OCI-LY7 (cell line): ENCODE data around the gene SHISA2.

Source experiments
- CTCF ChIP-seq: fragments of 200-600 bp; sonication (generic); conservative IDR thresholded peaks from 2 replicates; pipeline ENCODE4 v1.5.1; 2014; ENCODE audit warnings: mild to moderate bottlenecking, antibody characterized with exemption, low read length, moderate library complexity, mixed read lengths
- EZH2phosphoT487 ChIP-seq: fragments of 200-600 bp; sonication (generic); IDR thresholded peaks from 2 replicates; pipeline ENCODE4 v1.6.1; 2018; ENCODE audit warnings: low read depth, borderline replicate concordance, mild to moderate bottlenecking, mixed run types, antibody characterized with exemption, low read length, moderate library complexity, mixed read lengths

DNA sequence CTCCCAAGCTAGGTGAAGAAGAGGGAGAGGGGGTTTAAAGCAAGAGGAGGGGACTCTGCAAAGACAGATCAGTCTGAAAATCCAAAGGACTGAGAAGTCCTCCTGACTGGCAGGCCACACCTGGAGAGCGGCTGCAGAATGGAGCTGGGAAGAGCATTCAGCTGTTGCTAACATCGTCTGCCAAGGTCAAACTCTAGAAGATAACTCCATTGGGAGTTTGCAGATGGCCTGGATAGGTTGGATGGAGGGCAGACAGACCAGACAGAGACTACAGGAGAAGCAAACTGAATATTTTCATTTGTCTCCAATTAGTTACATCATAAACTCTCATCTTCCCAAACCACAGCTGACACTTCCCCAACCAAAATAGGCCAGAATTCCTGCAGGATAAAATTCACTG is 19.9 kb upstream of the SHISA2 start:
- no peak for TF ChIP-seq CTCF
- no peak for TF ChIP-seq EZH2phosphoT487
